ENCODE results near the gene TAB2.

- no peak for TF ChIP-seq CTCF (IDR thresholded peaks at IDR 0.05; ENCODE audit: insufficient read depth, low read depth, low read length)
- no peak for TF ChIP-seq EZH2 (IDR thresholded peaks at IDR 0.05; ENCODE audit: insufficient read depth, low read length)
Measured at GRCh38 chr6:149331043-149331807, 13.7 kb downstream of the TAB2 start.
